Measurements from ENCODE around the gene CSKMT. TPM values are rescaled to one million over a fixed set of nuclear protein-coding genes. Genes with fewer than 3 reads are reported as not detected.
A peak's percentile ranks its signal among the peaks of the same experiment; 100 is the strongest.
"Not testable (repeated sequence)": the region's sequence is repeated elsewhere in the genome, so short reads cannot be mapped to it uniquely, and the experiment has no call there.

Gene CSKMT
- total RNA-seq, 1 donor from 2014 or later = 9.9 TPM

DNA sequence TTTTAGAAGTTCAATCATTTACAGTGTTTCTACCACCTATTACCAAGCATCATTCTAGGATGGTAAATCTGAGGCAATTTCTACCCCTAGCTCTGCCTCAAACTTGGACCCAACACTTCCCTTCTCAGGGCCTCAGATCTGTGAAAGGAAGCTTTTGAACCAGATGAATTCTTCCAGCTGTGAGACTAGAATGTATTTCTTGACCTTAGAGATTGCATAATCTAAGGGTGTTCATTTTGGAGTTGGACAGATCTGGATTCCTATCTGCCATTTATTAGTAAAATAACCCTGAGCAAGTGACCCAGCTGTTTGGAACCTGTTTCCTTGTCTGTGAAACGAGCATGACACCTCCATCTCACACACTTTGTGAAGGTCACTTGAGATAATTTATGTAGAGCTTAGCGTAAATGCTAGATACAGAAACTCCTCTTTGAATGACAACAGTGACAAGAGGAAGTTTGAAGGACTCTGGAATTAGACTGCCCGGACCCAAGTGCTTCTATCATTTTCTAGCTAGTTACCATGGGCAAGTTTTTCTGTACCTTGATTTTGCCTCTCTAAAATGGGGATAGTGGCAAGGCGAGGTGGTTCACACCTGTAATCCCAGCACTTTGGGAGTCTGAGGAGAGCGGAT, 8.2 kb upstream of the CSKMT start:
- no peak for DNase-seq

DNA sequence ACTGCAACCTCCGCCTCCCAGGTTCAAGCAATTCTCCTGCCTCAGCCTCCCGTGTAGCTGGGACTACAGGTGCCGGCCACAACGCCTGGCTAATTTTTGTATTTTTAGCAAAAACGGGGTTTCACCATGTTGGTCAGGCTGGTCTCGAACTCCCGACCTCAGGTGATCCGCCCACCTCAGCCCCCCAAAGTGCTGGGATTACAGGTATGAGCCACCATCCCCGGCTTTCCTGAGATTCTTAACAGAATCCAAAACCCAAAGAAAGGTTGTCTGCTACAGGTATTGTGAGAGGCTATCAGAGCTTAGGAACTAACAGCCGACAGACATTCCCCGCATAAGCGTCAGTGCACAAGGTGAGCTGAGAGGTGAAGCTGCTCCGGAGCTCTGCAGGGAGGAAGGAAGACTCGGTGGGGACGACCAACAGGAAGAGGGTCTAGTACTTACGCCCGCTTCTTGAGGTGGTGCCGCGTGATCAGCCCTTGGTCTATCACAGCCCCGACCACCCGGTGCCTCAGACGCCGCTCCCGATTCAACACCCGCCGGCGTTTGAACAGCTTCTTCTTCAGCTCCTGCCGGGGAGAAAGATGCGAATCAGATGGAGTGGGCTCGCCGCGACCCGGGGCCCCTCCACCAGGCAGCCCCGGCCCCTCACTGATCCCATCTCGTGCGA, 572 bp upstream of the CSKMT start:
- no peak for DNase-seq

DNA sequence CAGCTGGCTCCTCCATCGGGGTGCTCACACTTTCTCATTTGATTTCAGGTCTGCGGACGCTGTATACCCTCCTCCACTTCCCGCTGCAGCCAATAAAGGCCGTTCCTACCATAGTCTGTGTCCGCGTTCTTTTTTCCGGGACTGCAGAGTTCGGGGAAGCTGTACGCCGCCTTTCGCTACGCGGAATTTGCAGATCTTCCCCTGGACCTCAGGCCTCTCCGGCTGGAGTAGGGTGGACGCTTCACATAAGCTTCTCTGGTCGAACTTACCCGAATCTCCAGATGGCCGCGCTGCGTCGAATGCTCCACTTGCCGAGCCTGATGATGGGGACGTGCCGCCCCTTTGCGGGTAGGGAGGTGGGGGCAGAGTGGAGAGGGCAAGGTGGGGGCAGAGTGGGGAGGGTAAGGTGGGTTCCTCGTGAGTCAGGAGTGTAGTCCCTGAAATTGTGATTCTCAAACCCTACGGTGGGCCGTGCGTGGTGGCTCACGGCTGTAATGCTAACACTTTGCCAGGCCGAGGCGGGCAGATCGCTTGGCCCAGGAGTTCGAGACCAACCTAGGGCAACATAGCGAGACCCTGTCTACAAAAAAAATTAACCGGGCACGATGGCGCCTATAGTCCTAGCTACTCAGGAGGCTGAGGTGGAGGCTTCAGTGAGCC, 617 bp downstream of the CSKMT start:
- no peak for DNase-seq

DNA sequence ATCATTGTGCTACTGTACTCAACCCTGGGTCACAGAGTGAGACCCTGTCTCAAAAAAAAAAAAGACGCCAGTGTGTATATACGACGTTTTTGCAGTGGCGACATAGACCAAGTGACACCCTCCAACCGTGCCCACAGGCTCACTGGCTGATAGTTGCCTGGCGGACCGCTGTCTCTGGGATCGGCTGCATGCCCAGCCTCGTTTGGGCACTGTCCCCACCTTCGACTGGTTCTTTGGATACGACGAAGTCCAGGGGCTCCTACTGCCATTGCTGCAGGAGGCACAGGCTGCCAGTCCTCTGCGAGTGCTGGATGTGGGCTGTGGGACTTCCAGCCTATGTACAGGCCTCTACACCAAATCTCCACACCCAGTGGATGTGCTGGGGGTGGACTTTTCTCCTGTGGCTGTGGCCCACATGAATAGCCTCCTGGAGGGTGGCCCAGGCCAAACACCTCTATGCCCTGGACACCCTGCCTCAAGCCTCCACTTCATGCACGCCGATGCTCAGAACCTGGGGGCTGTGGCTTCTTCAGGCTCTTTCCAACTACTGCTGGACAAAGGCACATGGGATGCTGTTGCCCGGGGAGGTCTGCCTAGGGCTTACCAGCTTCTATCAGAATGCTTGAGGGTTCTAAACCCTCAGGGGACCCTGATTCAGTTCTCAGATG, 1.3 kb downstream of the CSKMT start:
- no peak for DNase-seq

DNA sequence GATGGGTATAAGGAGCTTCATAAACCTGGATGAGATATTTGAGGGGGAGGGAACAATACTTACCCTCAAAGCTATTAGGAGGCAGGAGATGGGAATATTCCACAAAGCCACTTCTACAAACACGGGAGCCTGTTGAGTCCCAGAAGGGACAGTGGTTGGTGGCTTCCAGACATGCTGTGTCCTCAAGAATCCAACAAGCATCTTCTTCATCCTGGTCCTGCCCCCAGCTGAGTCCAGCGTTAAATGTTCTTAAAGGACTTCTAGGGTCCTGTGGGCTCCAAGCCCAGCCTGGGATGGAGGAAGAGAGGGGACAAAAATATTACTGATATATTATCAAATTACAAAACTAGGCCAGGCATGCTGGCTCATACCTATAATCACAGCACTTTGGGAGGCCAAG, 2.3 kb downstream of the CSKMT start:
- no peak for DNase-seq

DNA sequence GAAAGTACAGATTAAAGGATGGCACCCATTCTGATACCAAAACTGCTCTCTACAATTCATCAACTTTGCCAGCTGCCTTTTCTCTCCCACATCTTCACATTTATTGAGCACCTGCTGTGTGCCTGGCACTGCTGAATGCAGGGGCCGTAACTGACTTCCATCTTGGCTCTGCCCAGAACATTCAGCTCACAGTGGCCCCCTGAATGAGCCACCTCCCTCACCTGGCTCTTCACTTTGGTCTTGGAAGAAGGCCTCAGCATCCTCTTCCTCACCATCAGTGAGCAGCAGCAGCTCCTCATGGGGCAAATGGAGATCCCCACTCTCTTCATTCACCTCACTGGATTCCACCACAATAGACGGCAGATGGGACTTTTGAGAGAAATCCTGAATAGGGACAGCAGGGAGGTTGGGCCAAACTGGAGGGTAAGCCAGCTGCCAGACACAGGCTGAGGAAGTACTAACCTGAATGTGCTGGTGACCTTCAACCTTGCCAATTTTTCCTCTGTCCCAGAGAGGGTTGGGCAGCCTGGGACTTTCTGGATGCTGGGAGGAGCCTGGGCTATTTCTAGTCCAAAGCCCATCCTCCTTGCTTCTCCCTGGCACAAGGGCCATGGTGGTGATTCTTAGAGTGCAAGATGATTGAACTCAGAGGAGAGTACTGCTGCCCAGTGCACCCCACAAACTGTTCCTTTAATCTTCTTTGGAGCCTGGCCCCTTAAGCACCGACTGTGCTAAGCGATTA, 4.5 kb downstream of the CSKMT start:
- no peak for DNase-seq

DNA sequence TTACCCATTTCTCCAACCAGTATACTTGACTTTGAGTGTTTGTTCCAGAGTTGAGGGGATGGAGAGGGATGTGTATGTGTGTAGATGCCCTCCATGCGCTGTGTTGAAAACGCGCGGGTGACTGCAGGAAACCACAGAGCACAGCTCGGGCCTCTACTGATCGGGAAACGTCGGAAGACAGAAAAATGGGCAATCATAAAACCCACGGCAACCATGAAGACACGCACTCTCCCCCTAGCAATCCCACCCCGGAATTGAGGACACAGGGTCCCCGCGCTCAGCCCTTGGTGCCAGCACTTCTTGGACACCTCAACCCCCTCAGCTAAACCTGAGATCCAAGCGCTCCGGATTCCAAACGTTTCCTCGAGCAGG, 6.1 kb downstream of the CSKMT start:
- DNase-seq = no peak

DNA sequence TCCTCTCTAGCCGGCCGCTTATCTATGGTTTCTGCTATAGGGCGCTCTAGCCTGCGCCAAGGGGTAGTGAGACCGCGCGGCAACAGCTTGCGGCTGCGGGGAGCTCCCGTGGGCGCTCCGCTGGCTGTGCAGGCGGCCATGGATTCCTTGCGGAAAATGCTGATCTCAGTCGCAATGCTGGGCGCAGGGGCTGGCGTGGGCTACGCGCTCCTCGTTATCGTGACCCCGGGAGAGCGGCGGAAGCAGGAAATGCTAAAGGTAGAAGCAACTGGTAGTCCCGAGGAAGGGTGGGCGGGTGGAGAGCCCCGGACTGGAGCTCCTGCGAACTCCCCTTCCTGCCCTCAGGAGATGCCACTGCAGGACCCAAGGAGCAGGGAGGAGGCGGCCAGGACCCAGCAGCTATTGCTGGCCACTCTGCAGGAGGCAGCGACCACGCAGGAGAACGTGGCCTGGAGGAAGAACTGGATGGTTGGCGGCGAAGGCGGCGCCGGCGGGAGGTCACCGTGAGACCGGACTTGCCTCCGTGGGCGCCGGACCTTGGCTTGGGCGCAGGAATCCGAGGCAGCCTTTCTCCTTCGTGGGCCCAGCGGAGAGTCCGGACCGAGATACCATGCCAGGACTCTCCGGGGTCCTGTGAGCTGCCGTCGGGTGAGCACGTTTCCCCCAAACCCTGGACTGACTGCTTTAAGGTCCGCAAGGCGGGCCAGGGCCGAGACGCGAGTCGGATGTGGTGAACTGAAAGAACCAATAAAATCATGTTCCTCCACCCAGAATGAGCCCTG, 6.7 kb downstream of the CSKMT start, which contains the start of the genes LBHD1 and UQCC3:
TSS of gene LBHD1 (minus strand) at position 660 of the 782 bp plus-strand sequence. CDS start 2,236 bp downstream, outside the sequence.
TSS of gene UQCC3 (plus strand) at position 66 of the 782 bp plus-strand sequence. CDS start at position 139, 73 bp downstream.
- DNase-seq = peak; percentile 58

DNA sequence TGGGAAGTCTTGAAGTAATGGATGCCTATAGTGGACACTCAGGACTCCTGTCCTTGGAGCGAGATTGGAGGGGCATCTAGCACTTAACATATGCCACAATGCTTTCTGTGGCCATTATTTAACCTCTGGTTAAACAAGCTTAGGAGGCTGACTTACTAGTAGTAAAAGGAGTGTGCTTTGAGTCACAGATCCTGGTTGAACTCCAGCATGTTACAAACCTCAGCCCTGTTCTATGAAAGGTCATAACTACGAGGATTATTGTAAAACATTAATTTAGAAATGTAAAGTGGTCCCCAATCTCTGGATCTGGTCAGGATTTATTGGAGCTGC, 8.0 kb downstream of the CSKMT start:
- DNase-seq = no peak

DNA sequence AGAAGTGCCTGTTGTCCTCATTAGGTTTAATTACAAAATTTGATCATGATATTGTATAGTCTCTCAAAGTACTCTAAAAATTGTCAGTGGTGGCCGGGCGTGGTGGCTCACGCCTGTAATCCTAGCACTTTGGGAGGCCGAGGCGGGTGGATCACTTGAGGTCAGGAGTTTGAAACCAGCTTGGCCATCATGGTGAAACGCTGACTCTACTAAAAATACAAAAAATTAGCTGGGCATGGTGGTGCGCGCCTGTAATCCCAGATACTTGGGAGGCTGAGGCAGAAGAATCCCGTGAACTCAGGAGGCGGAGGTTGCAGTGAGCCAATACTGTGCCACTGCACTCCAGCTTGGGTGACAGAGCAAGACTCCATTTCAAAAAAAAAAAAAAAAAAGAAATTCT, 10.3 kb downstream of the CSKMT start:
- DNase-seq = not testable (repeated sequence)

DNA sequence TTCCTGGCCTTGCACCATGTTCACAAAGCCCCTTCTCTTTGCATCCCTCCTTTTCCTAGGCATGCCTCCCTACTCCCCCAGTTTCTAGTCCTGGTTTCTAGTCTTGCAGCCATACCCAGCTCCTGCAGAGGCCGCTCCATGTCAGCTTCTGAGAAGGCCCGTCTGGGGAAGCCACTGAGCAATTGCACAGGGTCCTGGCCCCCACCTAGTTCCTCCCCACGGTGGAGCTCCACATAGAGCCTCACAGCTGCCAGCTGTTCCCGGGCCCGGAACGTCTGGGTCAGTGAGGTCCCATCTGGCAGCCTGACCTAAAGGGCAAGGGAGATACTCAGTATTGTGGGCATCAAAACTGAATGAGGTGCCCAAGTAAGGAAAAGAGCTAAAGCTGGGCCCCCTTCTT, 11.6 kb downstream of the CSKMT start:
- no peak for DNase-seq

DNA sequence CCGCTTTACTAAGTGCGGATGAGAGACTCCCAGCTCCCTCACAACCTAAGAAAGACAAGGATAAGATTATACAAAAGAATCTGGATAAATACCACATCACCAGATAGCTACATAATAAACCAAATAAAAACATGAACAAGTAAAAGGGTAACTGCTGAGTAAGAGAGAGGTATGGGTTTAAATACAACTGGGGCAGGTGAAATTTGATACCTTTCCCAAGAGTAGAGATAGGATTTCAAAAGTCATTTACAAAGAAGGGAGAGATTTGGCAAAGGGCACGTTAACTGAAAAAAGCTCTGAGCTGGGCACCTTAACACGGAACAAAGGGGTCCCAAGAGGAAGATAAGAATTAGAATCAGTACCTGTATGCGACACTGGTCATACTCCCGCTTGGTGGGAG, 12.0 kb downstream of the CSKMT start:
- DNase-seq = no peak

DNA sequence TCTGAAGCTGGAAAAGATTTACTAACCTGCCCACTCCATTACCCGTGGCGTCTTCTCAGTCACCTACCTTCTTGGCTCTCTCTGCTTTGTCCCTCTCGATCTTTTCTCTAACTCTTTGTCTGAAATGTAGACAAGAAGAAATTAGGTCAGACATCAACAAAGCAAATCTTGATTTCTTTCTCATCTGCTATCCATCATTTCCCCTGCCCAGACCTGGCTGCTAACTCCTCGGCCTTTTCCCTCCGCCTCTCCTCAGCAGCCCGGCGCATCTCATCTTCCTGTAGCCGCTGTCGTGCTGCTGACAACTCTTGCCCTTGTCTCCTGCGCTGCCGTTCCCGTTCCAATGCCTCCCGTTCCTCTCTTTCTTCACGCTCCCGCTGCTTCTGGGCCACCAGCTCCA, 12.6 kb downstream of the CSKMT start:
- no peak for DNase-seq

DNA sequence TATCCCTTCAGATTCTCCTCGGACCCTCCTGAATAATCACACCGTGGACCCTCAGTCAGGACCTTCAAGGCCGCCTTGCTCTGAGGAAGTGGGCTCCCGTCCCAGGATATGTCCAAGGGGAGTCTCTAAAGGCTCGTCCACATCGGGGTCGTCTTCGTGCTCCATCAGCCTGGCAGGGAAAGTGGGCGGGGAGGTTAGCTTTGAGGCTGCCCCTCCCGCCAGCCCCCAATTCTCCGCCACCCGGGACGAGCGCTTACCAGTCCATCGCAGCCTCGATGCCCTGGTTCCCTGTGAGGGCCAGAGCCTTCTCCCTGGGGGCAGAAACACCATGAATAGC, 13.3 kb downstream of the CSKMT start:
- DNase-seq = no peak

DNA sequence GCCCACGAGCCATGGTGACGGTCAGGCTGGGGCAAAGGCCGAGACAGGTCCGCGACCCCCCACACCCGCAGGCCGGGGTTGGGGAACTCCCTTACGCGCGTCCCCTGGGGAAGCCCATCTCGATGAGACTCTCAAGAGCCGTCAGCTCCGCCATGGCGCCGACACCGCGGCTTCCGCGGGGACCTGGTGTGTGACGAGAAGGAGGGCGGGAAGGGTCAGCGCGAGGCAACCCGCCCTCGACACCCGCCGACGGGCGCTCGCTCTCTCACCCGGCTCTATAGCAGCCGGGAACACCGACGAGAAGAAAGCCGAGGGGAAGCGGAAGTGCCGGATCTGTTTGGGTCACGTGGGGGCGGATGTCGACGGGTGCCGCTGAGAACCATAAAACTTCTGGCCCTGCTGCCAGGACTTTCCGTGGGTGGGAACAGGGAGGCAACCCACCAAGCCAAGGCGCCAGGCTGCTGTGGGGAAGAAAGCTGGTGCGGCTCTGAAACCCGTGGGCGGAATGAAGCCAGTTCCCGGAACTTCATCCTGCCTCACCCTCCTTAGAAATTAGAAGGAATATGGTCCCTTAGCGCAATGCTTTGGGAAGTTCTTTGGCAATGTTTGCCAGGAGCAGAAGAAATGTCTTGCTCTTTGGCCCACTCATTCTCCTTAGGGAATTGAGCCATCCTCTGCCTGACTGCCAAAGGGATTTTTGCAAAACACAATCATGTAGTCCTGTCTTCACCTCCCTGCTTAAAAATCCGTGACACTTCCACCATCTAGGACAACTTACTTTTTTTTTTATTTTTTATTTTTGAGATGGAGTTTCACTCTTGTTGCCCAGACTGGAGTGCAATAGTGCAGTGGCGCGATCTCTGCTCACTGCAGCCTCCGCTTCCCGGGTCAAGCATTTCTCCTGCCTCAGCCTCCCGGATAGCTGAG, 13.9 kb downstream of the CSKMT start, which contains the start of gene UBXN1:
TSS of gene UBXN1 (minus strand) at position 304 of the 927 bp plus-strand sequence. CDS start at position 154, 150 bp downstream.
- DNase-seq = peak; percentile 92

DNA sequence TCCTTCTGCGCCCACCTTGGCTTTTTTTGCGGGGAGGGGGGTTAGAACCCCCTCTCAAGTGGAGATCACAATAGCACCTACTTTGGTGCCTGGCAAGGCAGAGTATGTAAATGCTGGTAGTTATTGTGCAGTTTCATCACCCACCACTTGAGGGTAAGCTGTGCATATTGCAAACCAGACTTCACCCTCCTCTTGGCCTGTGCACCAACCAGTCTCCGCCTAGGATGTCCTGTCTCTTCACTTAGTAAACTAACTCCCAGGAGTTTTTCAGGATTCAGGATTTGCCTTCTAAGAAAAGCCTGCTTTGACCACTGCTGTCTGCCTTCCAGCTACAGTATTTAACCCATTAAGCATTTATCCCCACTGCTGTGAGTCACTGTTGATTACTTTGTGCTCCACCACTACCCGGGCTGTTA, 15.7 kb downstream of the CSKMT start:
- DNase-seq = peak; percentile 76

DNA sequence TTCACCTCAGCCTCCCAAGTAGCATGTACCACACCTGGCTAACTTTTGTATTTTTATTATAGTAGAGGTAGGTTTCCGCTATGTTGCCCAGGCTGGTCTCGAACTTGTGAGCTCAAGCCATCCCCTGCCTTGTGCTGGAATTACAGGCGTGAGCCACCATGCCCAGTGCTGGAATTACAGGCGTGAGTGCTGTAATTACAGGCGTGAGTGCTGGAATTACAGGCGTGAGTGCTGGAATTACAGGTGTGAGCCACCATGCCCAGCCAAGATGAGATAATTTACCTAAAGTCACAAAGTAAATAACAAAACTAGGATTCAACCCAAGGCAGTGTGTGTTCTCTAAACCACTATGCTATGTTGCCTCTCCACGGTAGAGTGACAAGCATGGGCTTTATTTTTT, 17.4 kb downstream of the CSKMT start:
- DNase-seq = no peak

DNA sequence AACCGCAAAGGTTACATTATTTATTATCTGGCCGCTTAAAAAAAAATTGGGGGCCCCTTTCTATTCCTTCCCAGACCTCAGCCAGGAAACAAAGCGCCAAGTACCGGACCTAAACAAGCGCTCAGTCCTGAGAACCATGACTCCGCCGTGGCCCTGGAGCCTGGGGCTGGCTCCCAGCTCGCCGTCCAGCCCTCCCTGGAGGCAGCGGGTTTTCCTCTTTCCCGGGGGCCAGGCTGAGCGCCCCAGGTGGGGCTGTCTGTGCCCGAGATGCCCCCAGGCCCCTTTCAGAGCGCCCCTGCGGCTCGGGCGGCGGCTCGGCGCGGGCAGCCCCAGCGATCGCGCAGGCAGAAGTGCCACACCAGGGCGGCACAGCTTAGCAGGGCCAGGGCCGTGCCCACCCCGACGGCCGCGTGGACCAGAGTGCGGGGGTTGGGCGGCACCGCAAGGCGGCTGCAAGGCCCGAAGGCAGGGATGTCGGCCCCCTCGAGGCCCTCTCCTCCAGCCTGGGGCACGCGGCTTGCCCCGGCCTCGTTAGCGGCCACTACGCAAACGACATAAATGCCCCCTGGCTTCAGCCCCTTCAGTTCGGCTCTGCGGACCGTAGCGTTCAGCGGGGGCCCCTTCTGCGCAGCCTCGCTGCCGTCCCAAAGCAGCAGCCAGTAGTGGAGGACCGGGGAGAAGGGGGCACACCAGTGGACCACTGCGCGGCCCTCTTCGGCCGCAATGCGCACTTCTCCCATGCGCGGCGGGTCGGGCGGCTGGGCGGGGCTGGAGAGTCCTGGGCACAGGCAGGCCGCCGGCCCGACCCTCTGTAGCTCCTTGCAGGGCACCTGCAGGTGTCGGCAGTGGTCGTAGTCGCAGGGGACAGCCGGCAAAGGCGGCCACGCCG, 22.6 kb downstream of the CSKMT start:
- DNase-seq = no peak

DNA sequence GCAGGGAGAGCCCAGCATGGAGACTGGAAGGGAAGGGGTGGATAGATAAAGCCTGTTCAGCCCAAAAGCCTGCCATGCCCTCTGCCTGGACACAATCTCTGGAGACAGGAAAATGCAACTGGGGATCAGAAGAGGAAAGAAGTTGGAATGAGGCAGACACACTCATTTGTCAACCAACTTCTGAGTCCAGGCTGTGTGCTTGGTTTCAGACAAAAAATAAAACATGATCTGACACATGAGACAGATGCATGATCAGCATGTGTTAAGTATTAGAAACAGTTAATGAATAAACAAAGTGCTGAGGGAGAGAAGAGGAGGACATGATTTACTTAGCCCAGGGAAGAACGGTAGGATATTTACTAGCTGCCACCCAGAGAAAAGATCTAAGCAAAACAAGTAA, 23.4 kb downstream of the CSKMT start:
- peak; percentile 63 for DNase-seq
